Endothelial cell of umbilical vein (primary cell): ENCODE data around the gene MTCL1. TPM values are rescaled to one million over a fixed set of nuclear protein-coding genes. Genes with fewer than 3 reads are reported as not detected.

Experiments
- BruUV-seq: library from RNA; stranded (reverse); fragments of 400-500 nt; replicated peaks from 2 replicates; lab custom pipeline; 2021; lab: Mats Ljungman, UMichigan
- CTCF ChIA-PET: fragments of 300-600, 350-600 bp; sonication (Branson Sonifier 250); formaldehyde crosslinking; loops from one replicate; lab custom pipeline; 2021; ENCODE audit warnings: antibody characterized with exemption, inconsistent platforms; lab: Charles Lee
- POLR2A ChIA-PET: fragments of 300-600, 350-600 bp; sonication (Branson Sonifier 250); formaldehyde crosslinking; loops from one replicate; lab custom pipeline; 2021; ENCODE audit warnings: antibody characterized with exemption, inconsistent platforms; lab: Charles Lee
- DNase-seq: peaks from one replicate; pipeline ENCODE4 v3.0.0-alpha.2; 2011; ENCODE audit warnings: low read depth, low spot score
- FAIRE-seq: peaks from 2 replicates; lab custom pipeline; 2011; peaks lifted over from hg19 to GRCh38; lab: Jason Lieb, UNC
- H2AFZ ChIP-seq: 2 replicates; pipeline ENCODE4 v1.6.0; 2012; ENCODE audit warnings: low read depth, low read length, control low read depth, inconsistent platforms
- H3K27ac ChIP-seq: 2 replicates; pipeline ENCODE4 v1.5.1; 2011; ENCODE audit warnings: low read depth, mild to moderate bottlenecking, control low read depth, low read length, moderate library complexity; ENCODE audit not compliant: insufficient read depth
- H3K27me3 ChIP-seq, 2 experiments: 2 replicates each; pipeline versions ENCODE4 v1.6.0 to v1.6.1; 2011; ENCODE audit warnings: low read length in 2 of 2, mixed read lengths in 1 of 2; ENCODE audit not compliant: control insufficient read depth in 2 of 2, insufficient read depth in 2 of 2
- H3K36me3 ChIP-seq, 2 experiments: 2 replicates in 1 of 2; 3 replicates in 1 of 2; pipeline ENCODE4 v1.5.1; 2011; ENCODE audit warnings: low read length in 2 of 2, mild to moderate bottlenecking in 1 of 2, moderate library complexity in 1 of 2; ENCODE audit not compliant: control insufficient read depth in 2 of 2, insufficient read depth in 2 of 2; ENCODE audit errors: extremely low read depth in 1 of 2
- H3K4me1 ChIP-seq: 3 replicates; pipeline ENCODE4 v1.5.1; 2011; ENCODE audit warnings: mild to moderate bottlenecking, low read length; ENCODE audit not compliant: control insufficient read depth, insufficient read depth; ENCODE audit errors: extremely low read depth
- H3K4me2 ChIP-seq: 2 replicates; pipeline ENCODE4 v1.6.1; 2011; ENCODE audit warnings: low read length, control low read depth, mixed read lengths; ENCODE audit not compliant: insufficient read depth
- H3K4me3 ChIP-seq, 3 experiments: fragments of 200-600 bp in 1 of 3; sonication (generic), shearing (Covaris generic) in 1 of 3; replicated peaks in 1 of 3; 2 replicates each; pipeline ENCODE4 v1.5.1; 2011 to 2016; ENCODE audit warnings: control low read depth in 3 of 3, low read length in 3 of 3, mild to moderate bottlenecking in 2 of 3, inconsistent platforms in 1 of 3, low read depth in 1 of 3, moderate library complexity in 1 of 3; ENCODE audit not compliant: insufficient read depth in 1 of 3
- H3K79me2 ChIP-seq: 2 replicates; pipeline ENCODE4 v1.6.0; 2012; ENCODE audit warnings: low read length, inconsistent platforms; ENCODE audit not compliant: control insufficient read depth, insufficient read depth
- H3K9ac ChIP-seq: replicated peaks from 2 replicates; pipeline ENCODE3; 2011; ENCODE audit warnings: low read length, control low read depth; ENCODE audit not compliant: insufficient read depth; ENCODE audit errors: extremely low read depth
- H3K9me1 ChIP-seq: replicated peaks from 3 replicates; pipeline ENCODE4 v1.6.0; 2011; ENCODE audit warnings: mild to moderate bottlenecking, low read length; ENCODE audit not compliant: control insufficient read depth, insufficient read depth; ENCODE audit errors: extremely low read depth
- H3K9me3 ChIP-seq: replicated peaks from 2 replicates; pipeline ENCODE4 v1.5.1; 2012; ENCODE audit warnings: low read length, inconsistent platforms; ENCODE audit not compliant: control insufficient read depth, insufficient read depth
- H4K20me1 ChIP-seq: replicated peaks from 2 replicates; pipeline ENCODE3; 2011; ENCODE audit warnings: mild to moderate bottlenecking, low read length; ENCODE audit not compliant: control insufficient read depth, insufficient read depth; ENCODE audit errors: extremely low read depth
- EZH2 ChIP-seq: IDR thresholded peaks from 2 replicates; pipeline ENCODE4 v1.6.1; 2012; ENCODE audit warnings: borderline replicate concordance, low read depth, mild to moderate bottlenecking, moderate library complexity, low read length, inconsistent platforms; ENCODE audit not compliant: severe bottlenecking
- FOS ChIP-seq: IDR thresholded peaks from 2 replicates; pipeline ENCODE4 v1.6.1; 2011; ENCODE audit warnings: mild to moderate bottlenecking, low read length, moderate library complexity, borderline replicate concordance; ENCODE audit not compliant: insufficient read depth
- GATA2 ChIP-seq: IDR thresholded peaks from 2 replicates; pipeline ENCODE4 v1.7.0; 2011; ENCODE audit warnings: low read depth, mild to moderate bottlenecking, moderate library complexity, mixed read lengths, low read length; ENCODE audit not compliant: insufficient read length, insufficient read depth
- JUN ChIP-seq: IDR thresholded peaks from 2 replicates; pipeline ENCODE4 v1.6.1; 2011; ENCODE audit warnings: borderline replicate concordance, low read depth; ENCODE audit not compliant: insufficient read length, insufficient read depth
- MYC ChIP-seq: IDR thresholded peaks from one replicate; pipeline ENCODE4 v1.6.1; 2011; ENCODE audit warnings: mild to moderate bottlenecking, low read depth, low read length
- POLR2A ChIP-seq: IDR thresholded peaks from 2 replicates; pipeline ENCODE4 v1.6.1; 2012; ENCODE audit warnings: low read depth, mild to moderate bottlenecking, control low read depth, low read length
- POLR2AphosphoS5 ChIP-seq: IDR thresholded peaks from 2 replicates; pipeline ENCODE4 v1.6.1; 2012; ENCODE audit warnings: low read depth, mild to moderate bottlenecking, control low read depth, low read length, moderate library complexity; ENCODE audit not compliant: insufficient read depth
- dilution Hi-C: fragments of 300-500 bp; cut with MboI; formaldehyde crosslinking; loops from one replicate; pipeline ENCODE4 v1.15.0; 2019; ENCODE audit warnings: low sequenced_read_pairs; ENCODE audit not compliant: extremely low pct_ligation_motif_present
- intact Hi-C: fragments of 100-400 bp; cut with micrococcal nuclease; formaldehyde crosslinking; loops from one replicate; pipeline ENCODE4 v1.10.0; 2022
- polyA plus RNA-seq, 4 experiments: library from polyadenylated mRNA; depleted of rRNA in 3 of 4; stranded (reverse) in 3 of 4; unstranded in 1 of 4; fragments of >200 nt; gene quantifications; 2 replicates each; pipeline versions ENCODE4 v1.2.1 to v1.2.3, GENCODE V29; 2011 to 2012; ENCODE audit warnings: missing spikeins in 1 of 4
- total RNA-seq: library from RNA; stranded (reverse); gene quantifications from 2 replicates; pipeline ENCODE4 v1.2.3, GENCODE V29; 2021
- TF ChIP-seq, protein P1 (sequence below), 2 donors: IDR thresholded peaks; 1 replicate in 1 of 2; 2 replicates in 1 of 2; pipeline ENCODE4 v1.5.1; 2011; ENCODE audit warnings: low read length in 2 of 2, mild to moderate bottlenecking in 2 of 2, moderate library complexity in 2 of 2, control low read depth in 1 of 2, inconsistent platforms in 1 of 2, low read depth in 1 of 2; ENCODE audit not compliant: insufficient read depth in 1 of 2; ENCODE audit errors: extremely low read depth in 1 of 2
- TF ChIP-seq, protein P2 (sequence below): IDR thresholded peaks from 2 replicates; pipeline ENCODE4 v1.6.1; 2011; ENCODE audit not compliant: insufficient read depth, insufficient read length

MTCL1 gene
- total and polyA plus RNA-seq, 2 donors (not counting 3 experiments of a cell fraction or from before 2014, with no cell fraction given) = 11.9 to 75.7 TPM

GRCh38 chr18:8719192-8719591 lies 13.8 kb downstream of the MTCL1 start:
- ChIA-PET CTCF (no interaction called here), POLR2A (no interaction called here)
- Histone ChIP-seq H3K27ac (no peak overlapping the region), H3K4me2 (no peak overlapping the region), H4K20me1 (no peaks in the 10 kb centered on the region), H3K9me3 (no peaks in the 10 kb centered on the region), H3K9me1 (no peaks in the 10 kb centered on the region), H3K4me3 (no peak overlapping the region), H3K27me3 (no peaks in the 10 kb centered on the region), H3K79me2 (peaks cover 68% of the 10 kb centered on the region), H3K4me1 (no peaks in the 10 kb centered on the region), H2AFZ (no peak overlapping the region), H3K9ac (no peak overlapping the region), H3K36me3 (peaks cover 0 to 6% of the 10 kb centered on the region in 2 experiments)
- no TSS peak for BruUV-seq
- TF ChIP-seq, protein P1, sequence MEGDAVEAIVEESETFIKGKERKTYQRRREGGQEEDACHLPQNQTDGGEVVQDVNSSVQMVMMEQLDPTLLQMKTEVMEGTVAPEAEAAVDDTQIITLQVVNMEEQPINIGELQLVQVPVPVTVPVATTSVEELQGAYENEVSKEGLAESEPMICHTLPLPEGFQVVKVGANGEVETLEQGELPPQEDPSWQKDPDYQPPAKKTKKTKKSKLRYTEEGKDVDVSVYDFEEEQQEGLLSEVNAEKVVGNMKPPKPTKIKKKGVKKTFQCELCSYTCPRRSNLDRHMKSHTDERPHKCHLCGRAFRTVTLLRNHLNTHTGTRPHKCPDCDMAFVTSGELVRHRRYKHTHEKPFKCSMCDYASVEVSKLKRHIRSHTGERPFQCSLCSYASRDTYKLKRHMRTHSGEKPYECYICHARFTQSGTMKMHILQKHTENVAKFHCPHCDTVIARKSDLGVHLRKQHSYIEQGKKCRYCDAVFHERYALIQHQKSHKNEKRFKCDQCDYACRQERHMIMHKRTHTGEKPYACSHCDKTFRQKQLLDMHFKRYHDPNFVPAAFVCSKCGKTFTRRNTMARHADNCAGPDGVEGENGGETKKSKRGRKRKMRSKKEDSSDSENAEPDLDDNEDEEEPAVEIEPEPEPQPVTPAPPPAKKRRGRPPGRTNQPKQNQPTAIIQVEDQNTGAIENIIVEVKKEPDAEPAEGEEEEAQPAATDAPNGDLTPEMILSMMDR (IDR thresholded peaks at IDR 0.05; ENCODE audit: extremely low read depth in 1 of 2, insufficient read depth in 1 of 2, low read depth in 1 of 2, low read length in 2 of 2) = no peak
- TF ChIP-seq JUN = no peak
- TF ChIP-seq EZH2 = no peak
- TF ChIP-seq GATA2 = no peak
- no peak for TF ChIP-seq MYC
- no peak for TF ChIP-seq POLR2AphosphoS5
- TF ChIP-seq, protein P2, sequence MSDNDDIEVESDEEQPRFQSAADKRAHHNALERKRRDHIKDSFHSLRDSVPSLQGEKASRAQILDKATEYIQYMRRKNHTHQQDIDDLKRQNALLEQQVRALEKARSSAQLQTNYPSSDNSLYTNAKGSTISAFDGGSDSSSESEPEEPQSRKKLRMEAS = no peak
- no peak for TF ChIP-seq POLR2A
- TF ChIP-seq FOS = no peak
- FAIRE-seq (no peak), DNase-seq (no peak)
- intact Hi-C loops (no loop called here), dilution Hi-C loops (no loop called here)
